ENCODE measurements around the gene LENG9.
"Not testable (repeated sequence)": the region's sequence is repeated elsewhere in the genome, so short reads cannot be mapped to it uniquely, and the experiment has no call there.

Gene LENG9

DNA sequence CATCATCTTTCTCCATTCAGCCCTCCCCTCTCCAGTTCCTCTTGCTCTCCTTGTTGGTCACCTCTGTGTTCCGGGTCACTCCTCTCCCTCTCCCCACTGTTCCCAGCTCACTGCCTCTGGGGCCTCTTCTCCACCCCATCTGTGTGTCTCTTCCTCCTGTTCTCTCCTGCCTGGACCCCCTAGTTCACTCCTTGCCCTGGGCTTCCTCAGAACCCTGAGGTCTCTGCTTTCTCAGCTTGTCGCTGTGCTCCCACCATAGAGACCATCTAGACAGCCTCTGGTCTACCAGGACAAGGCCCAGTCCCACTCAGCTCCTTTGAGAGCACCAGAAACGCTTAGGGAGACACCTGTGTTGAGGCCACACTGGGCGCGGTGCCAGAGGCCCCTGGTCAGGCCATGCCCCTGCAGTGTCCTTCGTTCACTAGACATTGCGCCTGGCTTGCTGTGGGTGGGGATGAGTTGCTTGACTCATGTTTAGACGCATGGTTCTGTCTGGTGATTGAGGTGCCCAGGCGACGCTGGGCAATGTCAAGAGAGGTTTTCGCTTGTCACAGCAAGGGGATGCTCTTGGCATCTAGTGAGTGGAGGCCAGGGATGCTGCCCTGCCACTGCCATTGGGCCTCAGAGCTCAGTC, 4.8 kb downstream of the LENG9 start:
- DNase-seq: no peak

GRCh38 chr19:54457773-54458647, 5.6 kb downstream of the LENG9 start:
- no peak for DNase-seq

DNA sequence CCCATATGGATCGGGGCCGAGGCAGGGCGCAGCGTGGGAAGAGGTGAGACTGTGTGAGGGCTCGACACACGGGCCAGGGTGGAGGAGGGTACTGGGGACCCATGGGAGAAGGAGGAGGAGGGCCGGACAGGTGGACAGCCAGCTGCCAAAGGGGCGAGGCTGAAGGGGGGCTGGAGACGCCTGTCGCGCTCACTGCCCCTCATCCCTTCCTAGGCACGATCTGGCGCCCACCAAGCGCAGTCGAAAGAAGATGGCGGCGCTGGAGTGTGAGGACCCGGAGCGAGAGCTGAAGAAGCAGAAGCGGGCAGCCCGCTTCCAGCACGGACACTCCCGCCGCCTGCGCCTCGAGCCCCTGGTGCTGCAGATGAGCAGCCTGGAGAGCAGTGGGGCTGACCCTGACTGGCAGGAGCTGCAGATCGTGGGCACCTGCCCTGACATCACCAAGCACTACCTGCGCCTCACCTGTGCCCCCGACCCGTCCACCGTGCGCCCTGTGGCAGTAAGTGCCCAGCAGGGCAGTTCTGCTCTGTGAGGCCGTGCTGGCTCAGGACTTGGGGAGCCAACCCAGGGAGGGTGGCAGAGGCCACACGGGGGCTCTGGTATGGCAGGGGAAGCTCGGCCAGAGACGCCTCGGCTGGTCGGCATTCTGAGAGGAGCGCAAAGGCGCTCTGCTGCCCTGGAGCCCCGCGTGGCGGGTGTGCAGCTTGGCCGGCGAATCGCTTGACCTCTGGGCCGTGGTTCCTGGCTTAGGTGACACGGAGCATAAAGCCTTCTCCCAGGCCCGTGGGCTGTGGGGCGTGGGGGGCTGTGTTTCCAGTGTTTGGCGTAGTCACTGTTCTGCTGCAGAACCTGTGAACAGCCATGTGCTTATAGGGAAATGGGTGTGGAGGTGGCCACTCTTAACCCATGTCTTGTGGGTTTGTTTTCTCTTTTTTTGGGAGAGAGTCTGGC, 6.9 kb downstream of the LENG9 start:
- DNase-seq: no peak

DNA sequence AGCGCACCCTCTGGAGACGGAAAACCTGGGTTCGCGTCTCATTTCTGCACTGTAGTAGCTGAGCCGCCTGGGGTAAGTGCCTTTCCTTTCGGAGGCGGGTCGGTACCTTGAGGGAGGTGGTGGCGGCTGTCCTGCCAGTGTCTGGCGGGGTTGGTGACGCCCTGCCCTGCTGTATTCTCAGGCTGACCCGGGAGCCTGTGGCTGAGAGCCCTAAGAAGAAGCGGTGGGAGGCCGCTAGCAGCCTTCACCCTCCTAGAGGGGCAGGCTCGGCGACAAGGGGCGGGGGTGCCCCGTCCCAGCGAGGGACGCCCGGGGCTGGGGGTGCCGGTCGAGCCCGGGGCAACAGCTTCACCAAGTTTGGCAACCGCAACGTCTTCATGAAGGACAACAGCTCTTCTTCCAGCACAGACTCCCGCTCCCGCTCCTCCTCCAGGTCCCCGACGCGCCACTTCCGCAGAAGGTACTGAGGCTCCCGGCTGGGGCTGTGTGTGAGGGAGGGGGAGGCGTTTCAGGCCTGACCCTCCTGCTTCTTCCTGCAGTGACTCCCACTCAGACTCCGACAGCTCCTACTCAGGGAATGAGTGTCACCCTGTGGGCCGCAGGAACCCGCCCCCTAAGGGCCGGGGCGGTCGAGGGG, 7.7 kb downstream of the LENG9 start:
- no peak for DNase-seq

DNA sequence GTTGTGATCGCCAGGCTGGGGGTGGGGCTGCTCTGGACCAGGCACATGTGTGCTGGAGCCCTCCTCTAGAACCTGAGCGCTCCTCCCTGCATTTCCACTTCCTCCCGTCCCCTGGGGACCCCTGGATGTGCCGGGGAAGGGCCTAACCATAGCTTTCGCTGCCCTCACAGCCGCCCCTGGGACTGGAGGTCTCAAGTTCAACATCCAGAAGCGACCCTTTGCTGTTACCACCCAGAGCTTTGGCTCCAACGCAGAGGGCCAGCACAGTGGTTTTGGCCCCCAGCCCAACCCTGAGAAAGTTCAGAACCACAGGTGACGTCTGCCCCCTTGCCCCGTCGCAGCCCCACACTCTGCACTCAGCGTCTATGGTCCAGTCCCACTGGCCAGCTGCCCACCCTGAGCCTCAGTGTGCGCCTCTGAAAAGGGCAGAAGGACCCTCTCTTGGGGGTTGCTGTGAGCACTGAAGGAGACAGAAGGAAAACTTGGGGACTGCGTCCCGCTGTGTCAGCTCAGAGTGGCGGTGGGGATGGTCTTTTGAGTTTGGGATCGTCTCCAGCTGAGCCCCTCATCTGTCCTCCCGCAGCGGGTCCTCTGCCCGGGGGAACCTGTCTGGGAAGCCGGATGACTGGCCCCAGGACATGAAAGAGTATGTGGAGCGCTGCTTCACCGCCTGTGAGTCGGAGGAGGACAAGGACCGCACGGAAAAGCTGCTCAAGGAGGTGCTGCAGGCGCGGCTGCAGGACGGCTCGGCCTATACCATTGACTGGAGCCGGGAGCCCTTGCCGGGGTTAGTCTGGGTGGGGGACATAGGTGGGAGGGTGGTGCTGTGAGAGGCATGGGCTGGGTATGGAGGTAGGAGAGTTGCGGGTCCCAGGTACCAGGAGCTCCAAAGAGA, 8.6 kb downstream of the LENG9 start:
- no peak for DNase-seq

GRCh38 chr19:54453921-54454780, 9.4 kb downstream of the LENG9 start:
- no peak for DNase-seq

- no peak for DNase-seq
These were observed 11.0 kb downstream of the LENG9 start for GRCh38 chr19:54452626-54453025.

DNA sequence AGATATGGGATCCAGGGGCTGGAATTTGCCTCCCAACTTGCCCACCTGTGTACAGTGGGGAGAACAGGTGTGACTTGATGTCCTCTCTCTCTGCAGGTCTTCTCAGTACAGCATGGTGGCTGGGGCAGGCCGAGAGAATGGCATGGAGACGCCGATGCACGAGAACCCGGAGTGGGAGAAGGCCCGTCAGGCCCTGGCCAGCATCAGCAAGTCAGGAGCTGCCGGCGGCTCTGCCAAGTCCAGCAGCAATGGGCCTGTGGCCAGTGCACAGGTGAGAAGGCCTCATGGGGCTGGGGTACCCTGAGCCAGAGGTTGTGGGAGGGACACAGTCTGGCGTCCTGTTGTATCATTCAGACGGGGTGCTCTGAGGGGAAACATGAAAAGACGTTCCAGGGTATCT, 11.6 kb downstream of the LENG9 start:
- no peak for DNase-seq

- no peak for DNase-seq
These were observed 12.2 kb downstream of the LENG9 start for GRCh38 chr19:54451331-54451871.

DNA sequence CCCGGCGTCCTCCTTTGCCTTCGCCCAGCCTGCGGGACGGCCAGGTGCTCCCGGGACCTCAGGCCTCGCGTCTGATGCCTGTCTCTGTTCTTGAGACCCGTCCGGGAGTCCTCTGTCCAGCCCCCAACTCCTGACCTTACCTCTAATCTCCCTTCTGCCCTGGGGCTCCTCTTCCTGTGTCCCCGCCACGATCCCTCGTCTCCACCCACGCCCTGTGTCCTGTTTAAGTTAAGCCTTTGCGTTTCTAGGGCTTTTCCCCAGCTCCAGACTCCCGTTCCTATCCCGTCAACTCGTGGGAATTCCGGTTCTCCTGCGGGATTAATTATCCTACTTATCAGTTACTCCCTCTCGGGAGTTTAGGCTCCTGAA, 13.9 kb downstream of the LENG9 start:
- no peak for DNase-seq

GRCh38 chr19:54448774-54449700, 14.5 kb downstream of the LENG9 start, which contains the start of gene LENG8:
Gene LENG8 (plus strand): TSS chr19:54449199. CDS start chr19:54451345, 2,146 bp downstream.
- peak; percentile 88 to 91 for DNase-seq

GRCh38 chr19:54448040-54448773, 15.4 kb downstream of the LENG9 start:
- no peak for DNase-seq

DNA sequence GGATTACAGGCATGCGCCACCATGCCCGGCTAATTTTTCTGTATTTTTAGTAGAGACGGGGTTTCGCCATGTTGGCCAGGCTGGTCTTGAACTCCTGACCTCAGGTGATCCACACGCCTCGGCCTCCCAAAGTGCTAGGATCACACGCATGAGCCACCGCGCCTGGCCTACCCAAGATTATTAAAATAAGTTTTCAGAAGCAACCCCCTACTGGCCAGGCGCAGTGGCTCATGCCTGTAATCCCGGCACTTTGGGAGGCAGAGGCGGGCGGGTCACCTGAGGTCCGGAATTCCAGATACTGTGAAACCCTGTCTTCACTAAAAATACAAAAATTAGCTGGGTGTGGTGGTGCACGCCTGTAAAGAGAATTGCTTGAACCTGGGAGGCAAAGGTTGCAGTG, 17.2 kb downstream of the LENG9 start:
- DNase-seq: not testable (repeated sequence)

- DNase-seq: no peak
These were observed 18.8 kb downstream of the LENG9 start for GRCh38 chr19:54444737-54445136.

DNA sequence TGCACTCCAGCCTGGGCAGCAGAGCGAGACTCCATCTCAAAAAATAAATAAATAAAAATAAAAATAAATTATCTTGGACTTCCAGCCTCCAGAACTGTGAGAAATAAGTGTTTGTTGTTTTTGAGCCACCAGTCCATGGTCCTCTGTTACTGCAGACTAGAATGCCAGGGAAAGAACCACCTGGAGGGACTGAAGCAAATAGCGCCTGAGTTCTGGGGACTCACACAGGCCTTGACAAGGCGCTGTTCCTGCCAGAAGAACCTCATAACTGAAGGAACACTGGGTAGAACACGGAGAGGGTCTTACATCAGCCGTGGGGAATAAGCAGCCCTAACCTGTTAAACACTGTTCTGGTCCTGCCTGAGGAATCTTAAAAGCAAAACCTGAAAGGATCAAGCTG, 22.9 kb downstream of the LENG9 start:
- DNase-seq: no peak

DNA sequence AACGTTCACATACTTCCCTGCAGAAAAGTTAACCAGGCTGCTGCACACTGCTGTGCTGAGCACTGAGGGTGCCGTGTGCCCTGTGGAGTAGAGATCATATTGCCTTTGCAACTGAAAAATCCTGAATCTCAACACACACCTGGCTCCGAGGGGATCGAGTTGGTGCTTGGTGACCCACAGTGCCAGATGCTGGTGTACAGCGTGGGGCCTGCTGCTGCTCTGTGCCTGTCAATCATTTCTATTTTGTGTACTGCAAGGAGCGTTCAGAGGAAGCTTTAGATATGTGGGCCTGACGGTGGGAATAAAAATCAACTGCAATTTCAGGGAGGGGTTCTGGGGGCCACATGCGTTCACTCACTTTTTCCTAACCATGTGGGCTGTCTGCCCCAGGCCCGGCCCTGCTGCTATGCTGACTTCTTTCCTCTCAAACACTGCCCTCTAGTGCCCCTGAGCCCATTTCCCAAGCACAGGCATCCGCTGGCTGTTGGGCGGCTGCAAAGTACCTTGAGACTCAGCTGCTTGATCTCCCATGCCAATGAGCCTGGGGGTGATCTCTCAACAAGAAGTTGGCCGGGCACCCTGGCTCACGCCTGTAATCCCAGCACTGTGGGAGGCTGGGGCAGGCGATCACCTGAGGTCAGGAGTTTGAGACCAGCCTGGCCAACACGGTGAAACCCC, 24.3 kb downstream of the LENG9 start:
- DNase-seq: peak; percentile 43 to 49

GRCh38 chr19:54436628-54437252, 26.8 kb downstream of the LENG9 start:
- no peak for DNase-seq

Data from AML-193 (cell line).